Keratinocyte (primary cell): Measurements from ENCODE around the gene TBC1D5. TPM values are rescaled to one million over a fixed set of nuclear protein-coding genes. Genes with fewer than 3 reads are reported as not detected.

Experiments used
- DNase-seq: peaks from one replicate; pipeline ENCODE4 v3.0.0-alpha.2; 2011; ENCODE audit warnings: low read depth, missing footprints, low spot score
- FAIRE-seq: peaks from 2 replicates; lab custom pipeline; 2011; peaks lifted over from hg19 to GRCh38; lab: Jason Lieb, UNC
- H2AFZ ChIP-seq: 2 replicates; pipeline ENCODE4 v1.6.0; 2012; ENCODE audit warnings: low read length, control low read depth, inconsistent platforms; ENCODE audit not compliant: control insufficient read depth
- H3K27ac ChIP-seq: 2 replicates; pipeline ENCODE4 v1.5.1; 2011; ENCODE audit warnings: low read length; ENCODE audit not compliant: control insufficient read depth, insufficient read depth
- H3K27me3 ChIP-seq: 3 replicates; pipeline ENCODE4 v1.6.0; 2011; ENCODE audit warnings: low read length; ENCODE audit not compliant: control insufficient read depth, insufficient read depth; ENCODE audit errors: extremely low read depth
- H3K36me3 ChIP-seq, 2 experiments: 2 replicates in 1 of 2; 3 replicates in 1 of 2; pipeline ENCODE4 v1.5.1; 2011; ENCODE audit warnings: low read length in 2 of 2, mild to moderate bottlenecking in 1 of 2; ENCODE audit not compliant: control insufficient read depth in 2 of 2, insufficient read depth in 2 of 2; ENCODE audit errors: extremely low read depth in 1 of 2
- H3K4me1 ChIP-seq: 3 replicates; pipeline ENCODE4 v1.5.1; 2011; ENCODE audit warnings: low read length; ENCODE audit not compliant: control insufficient read depth, insufficient read depth; ENCODE audit errors: extremely low read depth
- H3K4me2 ChIP-seq: 3 replicates; pipeline ENCODE4 v1.6.0; 2011; ENCODE audit warnings: low read depth, low read length; ENCODE audit not compliant: control insufficient read depth, insufficient read depth; ENCODE audit errors: extremely low read depth
- H3K4me3 ChIP-seq, 3 experiments: fragments of 200-600 bp in 1 of 3; sonication (generic) in 1 of 3; 2 replicates in 2 of 3; 3 replicates in 1 of 3; pipeline ENCODE4 v1.5.1; 2011 to 2016; ENCODE audit warnings: low read length in 3 of 3, mild to moderate bottlenecking in 3 of 3, control low read depth in 2 of 3, inconsistent platforms in 1 of 3, low read depth in 1 of 3, mixed read lengths in 1 of 3, mixed run types in 1 of 3, moderate library complexity in 1 of 3; ENCODE audit not compliant: control insufficient read depth in 2 of 3, insufficient read depth in 2 of 3; ENCODE audit errors: extremely low read depth in 1 of 3
- H3K79me2 ChIP-seq: 2 replicates; pipeline ENCODE4 v1.6.0; 2012; ENCODE audit warnings: low read length; ENCODE audit not compliant: control insufficient read depth, insufficient read depth
- H3K9ac ChIP-seq: 3 replicates; pipeline ENCODE4 v1.6.0; 2011; ENCODE audit warnings: low read length; ENCODE audit not compliant: control insufficient read depth, insufficient read depth; ENCODE audit errors: extremely low read depth
- H3K9me1 ChIP-seq: 3 replicates; pipeline ENCODE4 v1.6.0; 2011; ENCODE audit warnings: low read length; ENCODE audit not compliant: control insufficient read depth, insufficient read depth; ENCODE audit errors: extremely low read depth
- H3K9me3 ChIP-seq: 2 replicates; pipeline ENCODE4 v1.5.1; 2012; ENCODE audit warnings: low read depth, low read length; ENCODE audit not compliant: control insufficient read depth
- H4K20me1 ChIP-seq: 3 replicates; pipeline ENCODE4 v1.6.0; 2011; ENCODE audit warnings: low read length; ENCODE audit not compliant: control insufficient read depth, insufficient read depth; ENCODE audit errors: extremely low read depth
- EZH2 ChIP-seq: IDR thresholded peaks from one replicate; pipeline ENCODE4 v1.6.1; 2012; ENCODE audit warnings: inconsistent platforms, mild to moderate bottlenecking, low read length, moderate library complexity
- dilution Hi-C: fragments of 300-500 bp; cut with MboI; formaldehyde crosslinking; loops from one replicate; pipeline ENCODE4 v1.7.0; 2020; ENCODE audit warnings: low sequenced_read_pairs; ENCODE audit not compliant: extremely low pct_ligation_motif_present
- polyA plus RNA-seq, 5 experiments: library from polyadenylated mRNA; depleted of rRNA in 3 of 5; stranded (reverse) in 3 of 5; stranded (forward) in 1 of 5; unstranded in 1 of 5; fragments of >200 nt; gene quantifications; 1 replicate in 1 of 5; 2 replicates in 3 of 5; 3 replicates in 1 of 5; pipeline versions ENCODE4 v1.2.1 to v1.2.3, GENCODE V29; 2011 to 2012; ENCODE audit warnings: missing spikeins in 2 of 5, low read depth in 1 of 5, low replicate concordance in 1 of 5
- TF ChIP-seq, protein P1 (sequence below), 3 experiments: IDR thresholded peaks in 1 of 3; conservative IDR thresholded peaks in 1 of 3; optimal IDR thresholded peaks in 1 of 3; 2 replicates in 2 of 3; 3 replicates in 1 of 3; pipeline versions ENCODE3 to v1.5.1; 2011; ENCODE audit warnings: low read length in 3 of 3, mild to moderate bottlenecking in 3 of 3, moderate library complexity in 2 of 3, control low read depth in 1 of 3, inconsistent platforms in 1 of 3; ENCODE audit not compliant: insufficient read depth in 2 of 3; ENCODE audit errors: extremely low read depth in 1 of 3

TBC1D5 gene
- polyA plus RNA-seq, 1 donor (not counting 4 experiments of a cell fraction or from before 2014, with no cell fraction given) = 25.8 TPM

DNA sequence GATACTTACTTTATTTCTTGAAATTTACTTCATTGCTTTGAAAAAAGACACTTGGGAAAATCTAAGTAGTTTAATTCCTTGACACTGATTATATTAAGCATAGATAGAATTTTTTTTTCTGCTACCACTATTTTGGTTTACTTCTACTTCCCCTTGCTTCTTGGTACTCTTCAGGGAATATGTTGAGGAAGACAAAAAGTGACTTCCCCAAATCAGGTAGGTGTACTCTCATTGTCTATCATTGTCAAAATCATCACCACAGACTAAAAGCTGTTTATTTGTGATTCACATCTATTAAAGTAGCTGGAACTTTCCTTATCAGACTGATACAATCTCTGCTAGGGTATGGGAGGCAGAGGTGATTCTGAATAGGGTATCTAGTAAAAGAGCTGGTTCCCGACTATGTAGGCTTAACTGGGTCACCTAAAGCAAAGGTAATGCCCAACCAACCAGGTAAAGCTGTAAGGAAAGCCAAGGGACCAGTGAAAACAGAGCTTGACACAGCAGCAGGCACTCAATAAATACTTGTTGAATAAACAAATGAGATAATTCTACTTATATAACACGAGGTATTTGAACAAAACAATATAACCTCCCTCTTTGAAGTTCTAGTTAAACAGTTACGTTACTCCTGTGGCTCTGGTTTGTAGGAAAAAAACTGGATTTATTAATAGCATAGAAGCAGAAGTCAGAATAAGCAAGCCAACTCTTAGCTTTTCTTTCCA is 510.7 kb downstream of the TBC1D5 start:
- H3K9me1 ChIP-seq = no peaks in the 10 kb centered on the region
- no peaks in the 10 kb centered on the region for H3K9me3 ChIP-seq
- FAIRE-seq (no peak), DNase-seq (no peak)
- H3K27ac ChIP-seq = no peak overlapping the region
- dilution Hi-C loops = no loop called here
- H3K4me2 ChIP-seq = no peak overlapping the region
- H3K79me2 ChIP-seq = no peaks in the 10 kb centered on the region
- no peaks in the 10 kb centered on the region for H4K20me1 ChIP-seq
- H3K27me3 ChIP-seq = no peaks in the 10 kb centered on the region
- H3K36me3 ChIP-seq = no peaks in the 10 kb centered on the region
- no peak overlapping the region for H2AFZ ChIP-seq
- H3K4me1 ChIP-seq = peaks cover 3% of the 10 kb centered on the region
- no peak overlapping the region for H3K9ac ChIP-seq
- TF ChIP-seq EZH2 = no peak
- no peak overlapping the region for H3K4me3 ChIP-seq

DNA sequence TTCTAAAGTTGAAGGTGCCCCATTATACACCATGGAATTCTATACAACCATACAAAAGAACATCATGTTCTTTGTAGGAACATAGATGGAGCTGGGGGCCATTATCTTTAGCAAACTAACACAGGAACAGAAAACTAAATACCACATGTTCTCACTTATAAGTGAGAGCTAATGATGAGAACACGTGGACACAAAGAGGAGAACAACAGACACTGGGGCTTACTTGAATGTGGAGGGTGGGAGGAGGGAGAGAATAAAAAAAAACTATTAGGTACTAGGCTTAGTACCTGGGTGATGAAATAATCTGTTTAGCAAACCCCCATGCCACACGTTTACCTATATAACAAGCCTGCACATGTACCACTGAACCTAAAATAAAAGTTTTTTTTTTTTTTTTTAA is 515.0 kb downstream of the TBC1D5 start:
- FAIRE-seq = no peak
- Histone ChIP-seq H3K27me3 (no peaks in the 10 kb centered on the region), H2AFZ (no peak overlapping the region), H3K9me1 (no peaks in the 10 kb centered on the region), H3K4me3 (no peak overlapping the region), H3K27ac (no peak overlapping the region), H3K79me2 (no peaks in the 10 kb centered on the region), H4K20me1 (no peaks in the 10 kb centered on the region), H3K36me3 (no peaks in the 10 kb centered on the region), H3K9ac (no peak overlapping the region), H3K4me1 (no peaks in the 10 kb centered on the region), H3K4me2 (no peak overlapping the region), H3K9me3 (no peaks in the 10 kb centered on the region)
- no peak for TF ChIP-seq EZH2
- TF ChIP-seq, protein P1, sequence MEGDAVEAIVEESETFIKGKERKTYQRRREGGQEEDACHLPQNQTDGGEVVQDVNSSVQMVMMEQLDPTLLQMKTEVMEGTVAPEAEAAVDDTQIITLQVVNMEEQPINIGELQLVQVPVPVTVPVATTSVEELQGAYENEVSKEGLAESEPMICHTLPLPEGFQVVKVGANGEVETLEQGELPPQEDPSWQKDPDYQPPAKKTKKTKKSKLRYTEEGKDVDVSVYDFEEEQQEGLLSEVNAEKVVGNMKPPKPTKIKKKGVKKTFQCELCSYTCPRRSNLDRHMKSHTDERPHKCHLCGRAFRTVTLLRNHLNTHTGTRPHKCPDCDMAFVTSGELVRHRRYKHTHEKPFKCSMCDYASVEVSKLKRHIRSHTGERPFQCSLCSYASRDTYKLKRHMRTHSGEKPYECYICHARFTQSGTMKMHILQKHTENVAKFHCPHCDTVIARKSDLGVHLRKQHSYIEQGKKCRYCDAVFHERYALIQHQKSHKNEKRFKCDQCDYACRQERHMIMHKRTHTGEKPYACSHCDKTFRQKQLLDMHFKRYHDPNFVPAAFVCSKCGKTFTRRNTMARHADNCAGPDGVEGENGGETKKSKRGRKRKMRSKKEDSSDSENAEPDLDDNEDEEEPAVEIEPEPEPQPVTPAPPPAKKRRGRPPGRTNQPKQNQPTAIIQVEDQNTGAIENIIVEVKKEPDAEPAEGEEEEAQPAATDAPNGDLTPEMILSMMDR (optimal IDR thresholded peaks at IDR 0.05 in 1 of 3, IDR thresholded peaks at IDR 0.05 in 1 of 3, conservative IDR thresholded peaks at IDR 0.05 in 1 of 3; ENCODE audit: extremely low read depth in 1 of 3, insufficient read depth in 2 of 3, low read length in 3 of 3) = no peak
- dilution Hi-C loops = no loop called here
- no peak for DNase-seq

DNA sequence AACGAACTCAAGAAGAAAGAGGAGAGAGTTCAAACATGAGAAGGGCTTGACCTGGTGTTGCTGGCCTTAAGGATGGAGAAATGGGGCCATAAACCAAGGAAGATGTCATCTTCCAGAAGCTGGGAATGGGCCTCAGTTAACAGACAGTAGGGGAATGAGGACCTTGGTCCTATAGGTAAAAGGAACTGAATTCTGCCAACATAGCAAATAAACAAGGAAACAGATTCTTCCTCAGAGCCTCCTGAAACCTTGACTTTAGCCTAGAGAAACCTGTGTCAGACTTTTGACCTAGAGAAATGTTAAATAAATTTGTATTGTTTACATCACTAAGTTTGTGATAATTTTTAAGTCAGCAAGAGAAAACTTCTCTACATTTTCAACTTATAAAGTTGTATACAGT is 520.9 kb downstream of the TBC1D5 start:
- H3K9ac ChIP-seq = no peak overlapping the region
- TF ChIP-seq, protein P1 (optimal IDR thresholded peaks at IDR 0.05 in 1 of 3, IDR thresholded peaks at IDR 0.05 in 1 of 3, conservative IDR thresholded peaks at IDR 0.05 in 1 of 3; ENCODE audit: extremely low read depth in 1 of 3, insufficient read depth in 2 of 3, low read length in 3 of 3) = no peak
- no peak for TF ChIP-seq EZH2
- H3K4me1 ChIP-seq = no peaks in the 10 kb centered on the region
- H3K9me1 ChIP-seq = no peaks in the 10 kb centered on the region
- no peak overlapping the region for H2AFZ ChIP-seq
- H3K4me2 ChIP-seq = no peak overlapping the region
- no peaks in the 10 kb centered on the region for H3K27me3 ChIP-seq
- no peak for FAIRE-seq
- DNase-seq = no peak
- no peaks in the 10 kb centered on the region for H3K79me2 ChIP-seq
- no peaks in the 10 kb centered on the region for H4K20me1 ChIP-seq
- H3K27ac ChIP-seq = no peak overlapping the region
- H3K36me3 ChIP-seq = no peaks in the 10 kb centered on the region
- dilution Hi-C loops = no loop called here
- no peak overlapping the region for H3K4me3 ChIP-seq
- H3K9me3 ChIP-seq = no peaks in the 10 kb centered on the region
